ENCODE results near the gene DCST1.
A peak's percentile ranks its signal among the peaks of the same experiment; 100 is the strongest.

Gene DCST1

GRCh38 chr1:155068599-155068998 is 35.0 kb downstream of the DCST1 start:
- no peak for DNase-seq (ENCODE audit: low read depth)
- H3K4me3 ChIP-seq (ENCODE audit: control insufficient read depth, low read depth, low read length), result no peak overlapping the region

GRCh38 chr1:155069551-155070157 is 36.0 kb downstream of the DCST1 start:
- no peak overlapping the region for H3K4me3 ChIP-seq (ENCODE audit: control insufficient read depth, low read depth, low read length)
- no peak for TF ChIP-seq CTCF (IDR thresholded peaks at IDR 0.05; ENCODE audit: control insufficient read depth, insufficient read depth, low read depth, low read length, missing control alignments)
- DNase-seq (ENCODE audit: low read depth), result no peak

More at GRCh38 chr1:155068599-155068998, 35.0 kb downstream of the DCST1 start:
- TF ChIP-seq CTCF (IDR thresholded peaks at IDR 0.05; ENCODE audit: control insufficient read depth, insufficient read depth, low read depth, low read length, missing control alignments), result no peak

GRCh38 chr1:155070158-155070621 is 36.6 kb downstream of the DCST1 start:
- peak overlapping the region; percentile 35; the same call in 1 of the 2 replicates for H3K4me3 ChIP-seq (ENCODE audit: control insufficient read depth, low read depth, low read length)
- TF ChIP-seq CTCF (IDR thresholded peaks at IDR 0.05; ENCODE audit: control insufficient read depth, insufficient read depth, low read depth, low read length, missing control alignments), result no peak
- DNase-seq (ENCODE audit: low read depth), result no peak

- DNase-seq (ENCODE audit: low read depth), result no peak
- peak; percentile 30 for TF ChIP-seq CTCF (IDR thresholded peaks at IDR 0.05; ENCODE audit: control insufficient read depth, insufficient read depth, low read depth, low read length, missing control alignments)
- peak overlapping the region; percentile 35 for H3K4me3 ChIP-seq (ENCODE audit: control insufficient read depth, low read depth, low read length)
Measured at GRCh38 chr1:155070721-155071569, 37.3 kb downstream of the DCST1 start.

GRCh38 chr1:155071701-155072100 is 38.1 kb downstream of the DCST1 start:
- no peak for DNase-seq (ENCODE audit: low read depth)
- TF ChIP-seq CTCF (IDR thresholded peaks at IDR 0.05; ENCODE audit: control insufficient read depth, insufficient read depth, low read depth, low read length, missing control alignments), result no peak
- H3K4me3 ChIP-seq (ENCODE audit: control insufficient read depth, low read depth, low read length), result no peak overlapping the region

- H3K4me3 ChIP-seq (ENCODE audit: control insufficient read depth, low read depth, low read length), result no peak overlapping the region
- TF ChIP-seq CTCF (IDR thresholded peaks at IDR 0.05; ENCODE audit: control insufficient read depth, insufficient read depth, low read depth, low read length, missing control alignments), result no peak
- DNase-seq (ENCODE audit: low read depth), result no peak
Measured at GRCh38 chr1:155072531-155073289, 39.1 kb downstream of the DCST1 start.

All from AG09309 (cell line).